Measurements from ENCODE around the gene NGEF. TPM values are rescaled to one million over a fixed set of nuclear protein-coding genes. Genes with fewer than 3 reads are reported as not detected.

NGEF gene
- total and polyA plus RNA-seq, 10 of the 15 experiments (the other 5 are each of a cell fraction or from before 2014, with no cell fraction given), result 0.12 TPM; not detected in 9

DNA sequence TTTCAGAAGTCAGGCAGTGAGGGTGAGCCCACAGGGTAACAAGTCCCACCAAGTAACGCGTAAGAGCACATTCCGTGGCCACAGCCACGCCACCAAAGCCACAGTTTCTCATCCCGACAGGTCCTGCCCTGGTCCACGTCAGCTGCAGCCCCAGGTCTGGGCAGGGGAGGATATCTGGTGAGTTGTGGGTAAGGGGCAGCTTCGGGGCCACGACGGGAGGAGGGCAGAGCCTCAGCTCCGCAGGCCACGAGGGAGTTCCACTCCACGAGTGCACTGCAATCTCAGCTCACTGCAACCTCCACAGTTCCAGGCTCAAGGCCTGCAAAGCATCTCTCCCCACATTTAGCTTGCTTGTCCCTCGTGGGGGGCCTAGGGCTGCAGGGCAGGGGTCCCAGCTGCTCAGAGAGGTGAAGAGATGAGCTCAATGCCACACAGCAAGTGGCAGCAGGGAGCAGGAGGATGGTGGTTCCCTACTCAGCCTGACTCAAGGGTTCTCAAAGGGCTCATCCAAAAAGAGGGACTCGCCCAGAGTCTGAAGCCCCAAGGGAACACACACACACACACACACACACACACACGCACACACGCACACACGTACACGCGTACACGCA is 130.4 kb downstream of the NGEF start:
- FAIRE-seq (no peak), ATAC-seq (no peak), DNase-seq (ENCODE audit: low read depth, low spot score) (no peak)
- CTCF ChIA-PET, result no interaction called here
- WGBS (ENCODE audit: insufficient coverage, insufficient replicate concordance, low lambda C conversion rate, missing lambda C conversion rate), result 48% methylated on average over 15 of the region's 20 CpGs
- SMC1A ChIA-PET (ENCODE audit: uncharacterized antibody, unreplicated experiment), result no interaction called here
- H3K9me3 ChIP-seq (replicated peaks; ENCODE audit: control insufficient read depth, insufficient read depth, low read length), result no peaks in the 10 kb centered on the region
- in situ Hi-C loops (cut with MboI) (no loop called here), intact Hi-C loops (cut with micrococcal nuclease; ENCODE audit: unreplicated experiment) (no loop called here)
- no peaks in the 10 kb centered on the region for H3K4me1 ChIP-seq (ENCODE audit: control insufficient read depth, insufficient read depth, low read length)
- H3K27me3 ChIP-seq (replicated peaks in 1 of 2; ENCODE audit: control insufficient read depth in 2 of 2, insufficient read depth in 2 of 2, low read length in 1 of 2), result no peaks in the 10 kb centered on the region; a peak in 1 of 4 replicates
- H3K27ac ChIP-seq (ENCODE audit: control insufficient read depth, insufficient read depth), result no peak overlapping the region
- BruUV-seq (replicated peaks), result no TSS peak
- no peak overlapping the region for H3K9ac ChIP-seq (ENCODE audit: control insufficient read depth, insufficient read depth, low read length)
- H3K4me3 ChIP-seq, result no peak overlapping the region
- no peak for TF ChIP-seq YBX1 (IDR thresholded peaks at IDR 0.05)
- TF ChIP-seq RUNX3 (IDR thresholded peaks at IDR 0.05; ENCODE audit: low read length), result no peak
- TF ChIP-seq, protein P1, sequence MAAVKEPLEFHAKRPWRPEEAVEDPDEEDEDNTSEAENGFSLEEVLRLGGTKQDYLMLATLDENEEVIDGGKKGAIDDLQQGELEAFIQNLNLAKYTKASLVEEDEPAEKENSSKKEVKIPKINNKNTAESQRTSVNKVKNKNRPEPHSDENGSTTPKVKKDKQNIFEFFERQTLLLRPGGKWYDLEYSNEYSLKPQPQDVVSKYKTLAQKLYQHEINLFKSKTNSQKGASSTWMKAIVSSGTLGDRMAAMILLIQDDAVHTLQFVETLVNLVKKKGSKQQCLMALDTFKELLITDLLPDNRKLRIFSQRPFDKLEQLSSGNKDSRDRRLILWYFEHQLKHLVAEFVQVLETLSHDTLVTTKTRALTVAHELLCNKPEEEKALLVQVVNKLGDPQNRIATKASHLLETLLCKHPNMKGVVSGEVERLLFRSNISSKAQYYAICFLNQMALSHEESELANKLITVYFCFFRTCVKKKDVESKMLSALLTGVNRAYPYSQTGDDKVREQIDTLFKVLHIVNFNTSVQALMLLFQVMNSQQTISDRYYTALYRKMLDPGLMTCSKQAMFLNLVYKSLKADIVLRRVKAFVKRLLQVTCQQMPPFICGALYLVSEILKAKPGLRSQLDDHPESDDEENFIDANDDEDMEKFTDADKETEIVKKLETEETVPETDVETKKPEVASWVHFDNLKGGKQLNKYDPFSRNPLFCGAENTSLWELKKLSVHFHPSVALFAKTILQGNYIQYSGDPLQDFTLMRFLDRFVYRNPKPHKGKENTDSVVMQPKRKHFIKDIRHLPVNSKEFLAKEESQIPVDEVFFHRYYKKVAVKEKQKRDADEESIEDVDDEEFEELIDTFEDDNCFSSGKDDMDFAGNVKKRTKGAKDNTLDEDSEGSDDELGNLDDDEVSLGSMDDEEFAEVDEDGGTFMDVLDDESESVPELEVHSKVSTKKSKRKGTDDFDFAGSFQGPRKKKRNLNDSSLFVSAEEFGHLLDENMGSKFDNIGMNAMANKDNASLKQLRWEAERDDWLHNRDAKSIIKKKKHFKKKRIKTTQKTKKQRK (IDR thresholded peaks at IDR 0.05; ENCODE audit: low read depth, low read length), result no peak
- TF ChIP-seq, protein P2, sequence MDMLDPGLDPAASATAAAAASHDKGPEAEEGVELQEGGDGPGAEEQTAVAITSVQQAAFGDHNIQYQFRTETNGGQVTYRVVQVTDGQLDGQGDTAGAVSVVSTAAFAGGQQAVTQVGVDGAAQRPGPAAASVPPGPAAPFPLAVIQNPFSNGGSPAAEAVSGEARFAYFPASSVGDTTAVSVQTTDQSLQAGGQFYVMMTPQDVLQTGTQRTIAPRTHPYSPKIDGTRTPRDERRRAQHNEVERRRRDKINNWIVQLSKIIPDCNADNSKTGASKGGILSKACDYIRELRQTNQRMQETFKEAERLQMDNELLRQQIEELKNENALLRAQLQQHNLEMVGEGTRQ (IDR thresholded peaks at IDR 0.05; ENCODE audit: borderline replicate concordance, low read depth, low read length), result no peak
- TF ChIP-seq NR2F1 (conservative IDR thresholded peaks at IDR 0.05), result no peak
- TF ChIP-seq RAD51 (IDR thresholded peaks at IDR 0.05), result no peak
- TF ChIP-seq, protein P3, sequence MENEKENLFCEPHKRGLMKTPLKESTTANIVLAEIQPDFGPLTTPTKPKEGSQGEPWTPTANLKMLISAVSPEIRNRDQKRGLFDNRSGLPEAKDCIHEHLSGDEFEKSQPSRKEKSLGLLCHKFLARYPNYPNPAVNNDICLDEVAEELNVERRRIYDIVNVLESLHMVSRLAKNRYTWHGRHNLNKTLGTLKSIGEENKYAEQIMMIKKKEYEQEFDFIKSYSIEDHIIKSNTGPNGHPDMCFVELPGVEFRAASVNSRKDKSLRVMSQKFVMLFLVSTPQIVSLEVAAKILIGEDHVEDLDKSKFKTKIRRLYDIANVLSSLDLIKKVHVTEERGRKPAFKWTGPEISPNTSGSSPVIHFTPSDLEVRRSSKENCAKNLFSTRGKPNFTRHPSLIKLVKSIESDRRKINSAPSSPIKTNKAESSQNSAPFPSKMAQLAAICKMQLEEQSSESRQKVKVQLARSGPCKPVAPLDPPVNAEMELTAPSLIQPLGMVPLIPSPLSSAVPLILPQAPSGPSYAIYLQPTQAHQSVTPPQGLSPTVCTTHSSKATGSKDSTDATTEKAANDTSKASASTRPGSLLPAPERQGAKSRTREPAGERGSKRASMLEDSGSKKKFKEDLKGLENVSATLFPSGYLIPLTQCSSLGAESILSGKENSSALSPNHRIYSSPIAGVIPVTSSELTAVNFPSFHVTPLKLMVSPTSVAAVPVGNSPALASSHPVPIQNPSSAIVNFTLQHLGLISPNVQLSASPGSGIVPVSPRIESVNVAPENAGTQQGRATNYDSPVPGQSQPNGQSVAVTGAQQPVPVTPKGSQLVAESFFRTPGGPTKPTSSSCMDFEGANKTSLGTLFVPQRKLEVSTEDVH (IDR thresholded peaks at IDR 0.05; ENCODE audit: low read depth, partially characterized antibody), result no peak
- TF ChIP-seq POU2F2 (IDR thresholded peaks at IDR 0.05; ENCODE audit: borderline replicate concordance, low read depth, low read length), result no peak
- TF ChIP-seq RCOR1 (conservative IDR thresholded peaks at IDR 0.05; ENCODE audit: low read depth, low read length), result no peak
- no peak for TF ChIP-seq YY1 (IDR thresholded peaks at IDR 0.05; ENCODE audit: low read depth, low read length)
- no peak for TF ChIP-seq ESRRA (IDR thresholded peaks at IDR 0.05; ENCODE audit: low read length)
- no peak overlapping the region for H2AFZ ChIP-seq (ENCODE audit: control insufficient read depth, low read depth, low read length)
- RAD21 ChIA-PET (ENCODE audit: unreplicated experiment), result no interaction called here
- H3K36me3 ChIP-seq (ENCODE audit: control insufficient read depth in 2 of 2, insufficient read depth in 2 of 2, low read length in 1 of 2), result no peaks in the 10 kb centered on the region; a peak in 1 of 4 replicates
- H3K79me2 ChIP-seq (ENCODE audit: control insufficient read depth, insufficient read depth, low read length), result no peaks in the 10 kb centered on the region
- no peak overlapping the region for H3K4me2 ChIP-seq (ENCODE audit: control insufficient read depth, insufficient read depth)
- H4K20me1 ChIP-seq (ENCODE audit: control insufficient read depth, insufficient read depth), result no peaks in the 10 kb centered on the region
- POLR2A ChIA-PET, result no interaction called here
